GM19240 (cell line): ENCODE data around the gene NSD2.
"Not testable (repeated sequence)": the region's sequence is repeated elsewhere in the genome, so short reads cannot be mapped to it uniquely, and the experiment has no call there.

Experiments
- DNase-seq: peaks from one replicate; pipeline ENCODE4 v3.0.0; 2011; ENCODE audit warnings: low spot score; ENCODE audit not compliant: insufficient read length

NSD2 gene

DNA sequence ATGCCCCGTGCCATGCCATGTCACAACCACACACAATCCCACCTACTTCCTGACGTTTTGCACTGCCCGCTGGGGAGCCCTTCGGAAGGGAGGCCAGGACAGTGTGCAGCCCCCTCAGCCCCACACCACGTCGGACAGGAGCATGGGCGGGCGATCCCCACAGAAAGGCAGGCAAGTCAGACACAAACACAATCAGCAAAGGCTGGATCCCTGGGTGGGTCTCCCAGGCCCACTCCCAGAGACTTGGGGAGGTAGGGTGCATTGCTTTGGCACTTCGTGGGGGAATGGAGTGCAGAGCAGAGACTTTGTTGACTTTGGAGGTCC lies 29.3 kb upstream of the NSD2 start:
- DNase-seq: no peak

DNA sequence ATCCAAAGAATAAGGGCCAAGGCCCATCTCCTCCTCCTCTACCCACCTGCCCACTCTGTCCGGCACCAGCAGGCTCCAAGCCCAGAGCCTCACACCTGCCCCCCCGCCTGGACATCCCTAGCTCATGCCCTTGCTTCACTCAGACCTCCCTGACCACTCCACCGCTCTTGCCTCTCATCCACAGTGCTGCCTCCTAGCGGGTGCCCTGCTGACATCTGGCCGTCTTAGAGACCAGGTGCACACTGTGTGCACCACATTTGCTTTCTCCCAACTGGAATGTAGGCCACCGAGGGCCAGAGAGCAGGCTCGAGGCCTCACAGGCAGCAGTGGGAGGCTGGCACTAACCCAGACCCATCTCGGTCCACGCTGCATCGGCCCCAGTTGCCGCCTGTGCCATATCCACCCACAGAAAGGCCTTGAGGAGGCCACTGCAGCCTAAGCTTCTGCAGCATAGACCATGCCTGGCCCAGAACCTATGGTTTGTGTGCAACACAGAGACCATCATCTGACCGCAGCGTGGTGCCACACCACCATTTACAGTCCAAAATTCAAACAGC lies 28.8 kb upstream of the NSD2 start:
- DNase-seq: no peak

DNA sequence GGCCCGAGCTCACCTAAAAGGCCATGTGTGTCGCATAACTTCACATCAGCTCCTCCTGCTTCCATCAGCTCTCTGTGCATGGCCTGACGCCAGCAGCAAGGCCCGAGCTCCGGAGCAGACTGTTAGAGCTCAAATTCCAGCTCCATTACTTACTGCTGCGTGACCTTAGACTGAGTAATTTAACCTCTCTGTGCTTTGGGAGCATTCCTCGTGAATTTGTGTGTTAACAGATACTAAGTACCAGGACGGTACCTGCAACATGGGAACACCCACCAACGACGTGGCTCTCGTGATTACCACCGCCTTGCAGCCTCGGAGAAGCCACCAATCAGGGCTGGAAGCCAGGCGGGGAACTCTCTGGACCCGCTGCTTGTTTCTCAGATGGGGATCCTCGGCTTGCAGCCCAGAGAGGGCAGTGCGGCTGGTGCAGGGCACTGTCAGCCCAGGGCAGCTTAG lies 28.2 kb upstream of the NSD2 start:
- DNase-seq: no peak

DNA sequence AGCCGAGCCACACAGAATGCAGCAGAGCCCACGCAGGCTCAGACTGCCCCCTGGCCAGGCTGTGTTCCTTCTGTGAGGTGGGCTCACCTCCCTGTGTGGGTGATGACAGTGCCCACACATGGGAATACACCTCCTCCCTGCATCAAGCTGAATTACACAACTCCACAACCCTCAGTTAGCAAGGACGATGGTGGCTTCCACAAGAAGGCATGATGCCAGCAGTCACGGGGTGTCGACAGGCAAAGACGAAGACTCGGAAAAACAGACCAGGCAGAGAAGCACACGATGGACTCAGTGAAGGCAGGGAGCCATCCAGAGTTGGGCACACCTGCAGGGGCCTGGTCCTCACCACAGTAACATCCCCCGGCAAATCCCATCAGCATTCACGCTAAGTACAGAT lies 27.3 kb upstream of the NSD2 start:
- DNase-seq: no peak

DNA sequence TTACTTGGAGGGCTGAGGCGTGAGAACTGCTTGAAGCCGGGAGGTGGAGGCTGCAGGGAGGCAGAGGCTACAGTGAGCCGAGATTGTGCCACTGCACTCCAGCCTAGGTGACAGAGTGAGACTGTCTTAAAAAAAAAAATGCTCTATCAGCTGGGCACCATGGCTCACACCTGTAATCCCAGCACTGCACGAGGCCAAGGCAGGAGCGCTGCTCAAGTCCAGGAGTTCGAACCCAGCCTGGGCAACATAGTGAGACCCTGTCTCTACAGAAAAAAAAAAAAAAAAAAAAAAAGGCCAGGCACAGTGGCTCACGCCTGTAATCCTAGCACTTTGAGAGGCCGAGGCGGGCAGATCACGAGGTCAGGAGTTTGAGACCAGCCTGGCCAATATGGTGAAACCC lies 26.6 kb upstream of the NSD2 start:
- DNase-seq: not testable (repeated sequence)

DNA sequence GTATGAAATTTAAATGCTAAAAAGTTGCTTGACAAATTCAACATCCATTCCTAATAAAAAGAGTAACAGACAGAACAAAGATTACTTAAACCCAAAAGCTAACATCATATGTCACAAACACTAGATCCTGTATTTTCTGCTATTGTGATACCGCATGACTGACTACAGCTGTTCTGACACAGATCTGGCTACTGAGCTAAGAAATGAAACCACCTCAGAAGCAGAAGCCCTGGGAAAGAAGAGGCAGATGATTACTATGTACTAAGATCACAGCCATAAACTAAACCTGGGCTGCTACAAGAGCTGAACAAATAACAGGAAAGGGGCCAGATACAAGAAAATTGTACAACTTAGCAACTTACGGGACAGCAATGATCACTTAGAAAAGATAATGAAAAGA lies 24.6 kb upstream of the NSD2 start:
- no peak for DNase-seq

DNA sequence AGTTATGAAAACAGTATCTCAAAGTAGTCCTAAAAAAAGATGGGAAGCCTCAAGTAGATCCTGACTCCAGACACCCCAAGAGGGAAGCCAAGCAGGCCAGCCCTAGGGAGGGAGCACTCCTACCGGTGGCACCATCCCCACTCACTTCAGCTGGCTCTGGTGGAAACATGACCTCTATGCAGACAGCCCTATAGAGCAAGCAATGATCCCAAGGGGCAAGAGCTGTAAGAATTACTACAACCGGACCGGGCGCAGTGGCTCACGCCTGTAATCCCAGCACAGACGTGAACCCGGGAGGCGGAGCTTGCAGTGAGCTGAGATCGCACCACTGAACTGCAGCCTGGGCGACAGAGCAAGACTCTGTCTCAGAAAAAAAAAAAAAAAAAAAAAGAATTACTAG lies 20.9 kb upstream of the NSD2 start:
- DNase-seq: no peak

DNA sequence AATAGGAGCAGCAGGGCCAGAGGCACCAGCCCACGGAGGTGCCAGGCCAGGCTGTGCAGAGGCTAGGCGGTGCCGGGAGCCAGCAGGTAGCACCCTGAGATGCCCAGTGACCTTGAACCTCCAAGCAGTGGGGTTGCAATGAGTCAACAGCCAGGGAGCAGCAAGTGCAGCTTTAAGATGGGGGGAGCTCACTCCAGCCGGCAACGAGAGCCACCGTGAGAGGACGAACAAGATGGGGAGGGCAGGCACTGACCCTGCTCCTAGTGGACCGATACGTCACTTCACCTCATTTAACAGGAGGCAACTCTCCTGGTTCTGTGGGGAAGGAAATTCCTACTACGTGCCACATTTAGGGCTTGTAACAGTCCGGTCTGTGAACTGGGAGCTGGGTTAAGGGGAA lies 20.0 kb upstream of the NSD2 start:
- DNase-seq: no peak

DNA sequence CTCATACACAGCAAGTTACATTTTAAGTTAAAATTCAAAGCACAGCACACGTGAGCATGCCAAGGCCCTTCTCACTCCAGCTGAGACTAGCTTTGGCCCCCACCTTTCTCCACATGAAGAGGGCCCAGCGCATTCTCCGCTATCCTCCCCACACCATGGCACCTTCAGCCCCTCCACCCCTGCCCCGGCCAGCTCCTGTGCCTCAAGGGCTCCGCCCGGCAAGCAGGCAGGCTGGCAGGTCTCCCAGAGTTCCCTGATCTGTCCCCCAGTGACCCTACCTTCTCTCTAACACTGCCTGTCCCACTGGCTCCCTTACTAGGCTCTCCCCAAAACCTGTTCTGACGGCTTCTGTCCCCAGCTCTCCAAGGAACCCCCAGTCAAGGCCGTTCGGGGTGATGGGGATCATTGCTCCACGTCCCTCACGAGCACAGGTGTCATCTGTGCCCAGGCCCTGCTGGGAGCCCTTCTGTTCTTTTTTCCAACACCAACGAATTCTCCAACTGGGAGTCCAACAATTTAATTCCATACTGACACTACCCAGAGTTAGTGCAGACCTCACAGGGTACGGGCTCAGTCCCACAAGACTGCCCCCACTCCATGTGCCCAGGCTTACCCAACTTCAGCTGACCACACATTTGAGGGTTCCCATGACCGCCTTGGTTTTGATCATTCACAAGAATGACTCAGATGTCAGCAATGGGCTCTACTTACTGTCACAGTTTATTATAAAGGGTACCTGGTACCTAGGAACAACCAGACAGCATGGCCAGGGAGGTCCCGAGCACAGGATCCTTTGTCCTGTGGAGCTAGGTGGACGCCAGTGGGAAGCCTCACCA lies 19.4 kb upstream of the NSD2 start:
- DNase-seq: no peak

DNA sequence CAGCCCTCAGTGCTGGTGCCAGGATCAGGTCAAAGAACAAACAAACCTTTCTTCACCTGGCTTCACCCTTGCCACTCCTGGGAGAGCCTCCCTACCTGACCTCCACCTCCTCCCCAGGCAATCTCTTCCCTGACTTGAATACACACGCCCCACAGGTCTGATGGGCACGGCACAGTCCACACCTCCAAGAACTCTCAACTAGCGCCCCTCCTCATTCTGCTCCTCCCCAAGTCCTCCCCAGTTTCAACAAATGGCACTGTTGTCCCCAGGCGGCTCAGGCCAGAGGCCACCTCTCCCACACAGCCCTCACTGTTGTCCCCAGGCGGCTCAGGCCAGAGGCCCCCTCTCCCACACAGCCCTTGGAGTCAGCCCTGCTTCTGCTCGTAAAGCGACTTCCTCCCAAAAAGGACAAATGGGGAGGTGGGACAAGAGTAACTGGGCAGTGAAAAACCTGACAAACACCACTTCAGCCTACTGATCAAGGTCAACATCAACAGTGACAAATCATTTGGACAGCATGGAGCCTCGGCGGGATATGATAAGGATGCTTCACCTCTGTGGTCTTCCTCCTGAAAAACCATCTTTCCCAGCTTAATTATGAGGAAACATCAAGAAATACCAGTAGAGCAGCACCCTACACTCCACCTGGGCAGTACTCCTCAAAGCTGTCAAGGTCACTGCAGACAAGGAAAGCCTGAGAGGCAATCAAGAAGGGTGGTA lies 18.1 kb upstream of the NSD2 start:
- no peak for DNase-seq

DNA sequence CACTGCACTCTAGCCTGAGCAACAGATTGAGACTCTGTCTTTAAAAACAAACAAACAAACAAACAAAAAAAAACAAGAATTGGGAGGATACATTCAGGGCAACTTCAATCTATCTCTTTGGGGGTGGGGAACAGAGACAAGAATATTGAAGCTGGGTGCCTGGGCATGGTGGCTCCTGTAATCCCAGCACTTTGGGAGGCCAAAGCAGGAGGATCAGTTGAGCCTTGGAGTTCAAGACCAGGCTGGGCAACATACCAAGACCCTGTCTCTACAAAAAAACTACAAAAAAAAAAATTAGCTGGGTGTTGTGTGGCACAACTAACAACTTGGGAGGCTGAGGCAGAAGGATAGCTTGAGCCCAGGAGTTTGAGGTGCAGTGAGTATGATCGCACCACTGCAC lies 16.4 kb upstream of the NSD2 start:
- no peak for DNase-seq

DNA sequence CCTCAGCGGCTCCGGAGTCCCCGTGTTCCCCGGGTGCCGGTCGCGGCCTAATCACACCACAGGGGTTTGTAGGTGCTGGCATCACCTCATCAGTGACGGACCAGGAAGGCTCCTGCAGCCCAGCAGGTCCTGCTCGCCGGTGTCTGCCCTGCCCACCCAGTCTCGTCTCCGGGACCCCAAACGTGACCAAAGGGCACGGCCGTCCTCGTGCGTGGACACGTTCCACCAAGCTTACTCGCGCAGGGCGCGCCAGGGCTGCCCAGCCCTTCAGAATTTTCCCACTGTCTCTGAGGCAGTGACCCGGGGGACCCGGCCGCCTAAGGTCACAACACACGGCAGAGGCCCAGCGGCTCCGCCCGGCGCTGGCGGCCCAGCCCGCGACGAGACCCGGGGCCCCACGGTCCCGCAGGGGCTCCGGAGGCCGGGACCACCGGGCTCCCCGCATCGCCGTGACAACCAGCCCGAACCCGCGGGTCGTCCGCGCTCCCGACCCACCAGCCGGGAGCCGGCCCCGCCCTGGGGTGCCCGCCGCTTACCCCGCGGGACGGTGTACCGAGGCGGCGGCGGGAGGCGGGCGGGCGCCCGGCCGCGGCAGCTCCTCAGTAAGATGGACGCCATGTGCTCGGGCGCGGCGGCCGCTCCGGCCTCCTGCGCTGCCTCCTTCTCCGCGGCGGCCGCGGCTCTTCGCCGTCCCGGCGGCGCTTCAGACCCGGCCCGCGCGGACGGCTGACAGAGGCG lies 15.7 kb upstream of the NSD2 start:
- DNase-seq: peak; percentile 30

DNA sequence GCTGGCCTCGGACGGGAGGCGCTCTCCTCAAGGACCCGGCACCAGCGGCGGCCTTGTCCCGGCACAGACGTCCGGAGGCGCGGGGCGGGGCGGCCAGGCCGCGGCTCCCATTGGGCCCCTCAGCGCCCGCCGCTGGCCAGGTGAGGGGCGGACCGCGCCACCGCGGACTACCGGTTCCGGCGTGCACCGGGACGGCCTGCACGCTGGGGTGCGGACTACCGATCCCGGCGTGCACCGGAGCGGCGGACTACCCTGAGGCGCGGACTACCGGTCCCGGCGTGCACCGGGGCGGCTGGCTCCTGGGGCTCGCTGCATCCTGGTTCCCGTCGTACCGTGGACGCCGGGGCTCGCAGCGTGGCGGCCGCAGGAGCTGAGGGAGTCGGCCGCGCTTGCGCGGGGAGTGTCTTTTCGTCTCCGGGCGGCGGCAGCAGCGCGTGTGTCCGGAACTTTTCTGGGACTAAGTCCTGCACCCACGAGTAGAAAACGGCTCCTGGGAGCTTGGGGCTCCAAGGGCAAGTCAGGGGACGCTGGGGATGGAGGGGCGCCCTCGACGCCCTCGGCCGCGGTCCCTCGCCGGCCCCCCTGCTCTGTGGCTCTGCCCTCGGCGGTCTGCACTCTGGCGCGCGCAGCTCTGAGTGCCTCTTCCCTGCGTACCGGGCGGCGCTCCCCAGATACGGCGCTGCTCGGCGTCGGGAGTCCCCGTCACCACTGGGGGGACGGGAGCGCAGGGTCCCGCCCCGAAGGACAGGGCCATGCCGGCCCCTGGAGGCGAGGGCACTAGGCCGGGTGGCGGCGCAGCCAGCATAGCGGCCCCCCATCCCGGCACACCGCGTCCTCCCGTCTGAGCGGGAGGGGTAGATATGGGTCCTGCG lies 14.9 kb upstream of the NSD2 start, which contains the start of gene LETM1:
Gene LETM1 (minus strand): TSS at position 86 of the 872 bp plus-strand sequence. CDS start 206 bp downstream, outside the sequence.
- peak; percentile 98 for DNase-seq

DNA sequence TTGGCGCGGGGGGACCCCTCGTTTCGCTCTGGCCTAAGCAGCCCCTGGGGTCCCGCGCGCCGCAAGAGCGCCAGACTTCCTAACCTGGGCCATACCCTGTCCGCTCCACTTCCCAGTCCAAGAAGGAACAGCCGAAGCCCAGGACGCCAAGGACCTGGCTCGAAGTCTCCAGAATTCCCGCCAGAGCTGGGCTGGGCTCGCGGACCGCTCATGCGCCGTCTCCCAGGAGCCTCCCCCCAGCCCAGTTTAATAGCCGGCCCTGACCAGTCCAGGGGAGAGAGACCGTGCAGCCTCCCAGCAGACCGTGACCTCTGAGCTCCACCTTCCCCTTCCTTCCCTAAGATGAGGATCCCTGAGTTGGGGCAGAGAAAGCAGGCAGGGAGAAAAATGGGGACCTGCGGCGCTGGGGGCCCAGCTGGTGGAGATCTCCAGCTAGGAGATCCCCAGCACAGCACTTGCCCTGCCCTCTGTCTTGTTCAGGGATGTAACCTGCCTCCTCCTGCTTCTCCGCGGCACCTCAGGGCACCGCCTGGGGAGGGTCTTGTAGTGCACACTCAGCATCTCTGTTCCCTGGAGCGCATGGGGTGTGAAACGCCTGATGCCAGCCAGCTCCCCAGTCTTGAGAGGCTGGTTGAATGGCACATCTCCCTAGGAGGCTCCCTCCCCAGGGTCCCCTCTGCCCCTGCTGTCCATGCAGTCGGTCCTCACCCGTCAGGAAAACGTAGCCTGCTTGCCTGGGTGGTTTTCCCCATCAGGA lies 14.1 kb upstream of the NSD2 start:
- DNase-seq: no peak

DNA sequence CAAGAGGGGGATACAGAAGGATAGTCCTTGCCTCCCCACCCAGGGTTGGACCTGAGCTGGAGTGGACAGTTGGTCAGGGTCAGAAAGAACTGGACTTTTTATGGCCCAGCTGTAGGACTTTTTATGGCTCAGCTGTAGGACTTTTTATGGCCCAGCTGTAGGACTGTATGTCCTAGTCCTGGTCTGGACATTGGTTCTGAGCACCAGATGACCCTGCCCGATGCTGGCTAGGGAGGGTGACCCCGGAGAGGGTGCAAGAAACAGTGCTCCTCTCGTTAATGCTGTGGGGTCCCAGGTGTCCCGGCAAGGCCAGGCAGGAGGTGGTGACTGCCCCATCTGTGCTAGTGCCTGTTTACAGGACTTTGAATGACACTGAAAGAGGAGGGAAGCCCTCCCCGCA lies 13.3 kb upstream of the NSD2 start:
- DNase-seq: no peak

DNA sequence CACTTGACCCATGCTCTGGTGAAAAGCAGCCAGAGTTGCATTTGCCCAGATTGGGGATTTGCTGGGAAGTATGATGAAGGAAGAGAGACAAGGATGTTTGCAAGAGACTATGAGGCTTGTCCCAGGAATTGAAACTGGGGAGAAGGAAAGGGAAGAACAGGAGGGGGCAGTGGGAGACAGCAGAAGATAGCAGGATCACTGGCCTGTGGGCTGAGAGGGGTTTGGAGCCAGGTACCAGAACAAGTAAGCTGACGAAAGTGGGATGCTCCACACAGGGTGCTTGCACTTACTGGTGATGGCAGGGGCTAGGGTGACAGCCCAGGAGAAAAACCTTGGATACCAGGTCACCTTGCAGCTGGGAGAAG lies 11.8 kb upstream of the NSD2 start:
- DNase-seq: no peak

DNA sequence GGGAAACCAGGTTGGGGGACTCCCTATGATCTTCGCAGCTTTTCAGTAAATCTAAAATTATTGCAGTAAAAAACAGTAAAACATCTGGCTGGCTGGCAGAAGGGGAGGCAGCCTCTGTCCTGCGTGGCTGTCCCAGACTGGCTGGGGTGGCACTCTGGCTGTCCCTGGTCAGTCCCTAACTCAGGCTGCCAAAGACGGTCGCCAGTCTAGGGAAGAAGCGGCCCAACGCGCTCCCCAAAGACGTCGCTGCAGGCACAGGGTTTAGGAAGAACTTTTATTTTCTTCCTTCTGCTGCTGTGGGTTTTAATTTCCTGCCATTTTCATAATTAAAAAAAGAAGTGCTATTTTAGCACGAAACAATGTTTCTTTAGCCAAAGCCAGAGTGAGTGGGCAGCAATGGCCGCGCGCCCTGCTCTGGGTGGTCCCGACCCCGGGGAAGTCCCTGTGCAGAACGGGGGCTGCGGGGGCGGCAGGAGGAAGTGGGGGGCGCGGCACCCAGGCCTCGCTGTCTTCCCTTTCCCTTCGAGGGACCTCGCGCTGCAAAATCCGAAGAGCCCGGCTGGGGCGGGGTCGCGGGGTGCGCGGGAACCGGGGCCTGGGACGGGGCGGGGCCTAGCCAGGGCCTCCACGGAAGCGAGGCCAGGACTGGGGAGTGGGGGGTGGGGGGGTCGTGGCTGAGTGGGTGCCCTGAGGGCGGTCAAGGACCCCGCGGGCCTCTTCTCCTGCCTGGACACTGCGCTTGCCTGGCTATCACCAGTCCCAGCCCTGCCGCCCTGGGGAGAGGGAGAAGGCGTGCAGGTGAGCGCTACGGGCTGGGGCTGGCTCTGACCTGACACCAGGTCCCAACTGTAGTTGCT lies 8.9 kb upstream of the NSD2 start:
- no peak for DNase-seq

DNA sequence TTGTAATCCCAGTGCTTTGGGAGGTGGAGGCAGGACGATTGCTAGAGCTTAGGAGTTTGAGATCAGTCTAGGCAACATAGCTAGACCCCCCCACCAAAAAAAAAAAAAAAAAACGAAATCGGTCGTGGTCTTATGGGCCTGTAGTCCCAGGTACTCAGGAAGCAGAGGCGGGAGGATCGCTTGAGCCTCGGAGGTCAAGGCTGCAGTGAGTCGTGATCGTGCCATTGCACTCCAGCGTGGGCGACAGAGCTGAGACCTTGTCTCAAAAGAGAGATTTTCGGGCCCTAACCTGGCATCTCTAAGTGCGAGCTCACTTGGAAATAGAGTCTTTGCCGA lies 8.3 kb upstream of the NSD2 start:
- no peak for DNase-seq

DNA sequence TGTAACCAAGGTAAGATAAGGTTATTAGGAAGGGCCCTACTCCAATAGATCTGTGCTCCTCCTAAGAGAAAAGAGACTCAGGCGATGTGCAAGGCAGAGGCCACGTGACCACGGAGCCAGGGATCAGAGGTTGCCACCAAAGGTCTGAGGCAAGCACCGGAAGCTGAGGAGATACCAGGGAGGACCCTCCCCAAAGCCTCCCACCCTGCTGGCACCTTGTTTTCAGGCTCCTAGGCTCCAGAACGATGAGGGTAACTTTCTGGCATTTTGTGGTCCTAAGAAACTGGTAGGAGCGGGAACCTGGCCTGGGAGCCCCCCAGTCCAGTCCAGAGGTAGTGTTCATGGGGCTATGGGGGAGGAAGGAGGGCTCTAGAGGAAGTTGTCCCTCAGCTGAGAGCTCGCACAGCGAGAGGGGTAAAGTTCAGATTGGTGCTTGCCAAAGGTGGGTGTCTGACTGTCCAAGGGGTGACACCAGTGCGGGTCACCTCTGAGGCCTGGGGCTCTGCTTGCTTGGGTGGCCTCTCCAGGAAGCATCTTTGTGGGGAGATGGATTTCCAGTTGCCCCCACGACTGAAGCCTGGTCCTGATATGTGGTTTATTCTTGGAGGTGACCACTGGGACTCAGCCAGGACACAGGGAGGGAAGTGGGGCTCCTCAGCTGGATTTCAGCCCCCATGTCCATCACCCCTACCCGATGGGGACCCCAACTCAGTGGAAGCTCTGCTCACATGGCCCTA lies 7.7 kb upstream of the NSD2 start:
- no peak for DNase-seq
